Naive B cell (primary cell): ENCODE results near the gene TGFBRAP1. TPM values are rescaled to one million over a fixed set of nuclear protein-coding genes. Genes with fewer than 3 reads are reported as not detected.

Source experiments
- ATAC-seq, 2 donors: fragments of 150-1000 bp; cut with Tn5 transposase; 2 replicates each; pipeline ENCODE4 v1.10.0; 2021; ENCODE audit warnings: low read depth in 2 of 2, mild to moderate bottlenecking in 2 of 2, moderate library complexity in 2 of 2
- DNase-seq: peaks from one replicate; pipeline ENCODE4 v3.0.0; 2022
- H3K27ac Mint-ChIP-seq, 6 donors: one replicate each; pipeline ENCODE4 v1.8.0; 2020 to 2022; ENCODE audit warnings: mild to moderate bottlenecking in 6 of 6, mixed read lengths in 6 of 6, moderate library complexity in 5 of 6, inconsistent platforms in 2 of 6
- H3K27me3 Mint-ChIP-seq, 3 donors: one replicate each; pipeline ENCODE4 v1.8.0; 2021 to 2022; ENCODE audit warnings: mixed read lengths in 3 of 3, mild to moderate bottlenecking in 1 of 3
- H3K36me3 Mint-ChIP-seq, 2 donors: one replicate each; pipeline ENCODE4 v1.8.0; 2020 to 2022; ENCODE audit warnings: mixed read lengths in 2 of 2, inconsistent platforms in 1 of 2, mild to moderate bottlenecking in 1 of 2
- H3K4me1 Mint-ChIP-seq, 3 donors: one replicate each; pipeline ENCODE4 v1.8.0; 2020 to 2022; ENCODE audit warnings: mixed read lengths in 3 of 3, inconsistent platforms in 1 of 3, mild to moderate bottlenecking in 1 of 3, moderate library complexity in 1 of 3
- H3K4me3 Mint-ChIP-seq, 8 donors: one replicate each; pipeline ENCODE4 v1.8.0; 2020 to 2022; ENCODE audit warnings: mild to moderate bottlenecking in 8 of 8, mixed read lengths in 8 of 8, moderate library complexity in 8 of 8, inconsistent platforms in 2 of 8
- H3K9me3 Mint-ChIP-seq, 7 donors: one replicate each; pipeline ENCODE4 v1.8.0; 2020 to 2022; ENCODE audit warnings: mixed read lengths in 7 of 7, mild to moderate bottlenecking in 5 of 7, inconsistent platforms in 2 of 7, moderate library complexity in 1 of 7
- polyA plus RNA-seq, 6 donors: library from polyadenylated mRNA; unstranded; fragments of 300-500 nt; fragmentation: Illumina TruSeq; gene quantifications; one replicate each; pipeline ENCODE4 v1.2.3, GENCODE V29; 2021; ENCODE audit warnings: low read depth in 6 of 6

The TGFBRAP1 gene
- polyA plus RNA-seq, 6 donors from 2014 or later: 17.2 to 31.2 (median 20.5) TPM

DNA sequence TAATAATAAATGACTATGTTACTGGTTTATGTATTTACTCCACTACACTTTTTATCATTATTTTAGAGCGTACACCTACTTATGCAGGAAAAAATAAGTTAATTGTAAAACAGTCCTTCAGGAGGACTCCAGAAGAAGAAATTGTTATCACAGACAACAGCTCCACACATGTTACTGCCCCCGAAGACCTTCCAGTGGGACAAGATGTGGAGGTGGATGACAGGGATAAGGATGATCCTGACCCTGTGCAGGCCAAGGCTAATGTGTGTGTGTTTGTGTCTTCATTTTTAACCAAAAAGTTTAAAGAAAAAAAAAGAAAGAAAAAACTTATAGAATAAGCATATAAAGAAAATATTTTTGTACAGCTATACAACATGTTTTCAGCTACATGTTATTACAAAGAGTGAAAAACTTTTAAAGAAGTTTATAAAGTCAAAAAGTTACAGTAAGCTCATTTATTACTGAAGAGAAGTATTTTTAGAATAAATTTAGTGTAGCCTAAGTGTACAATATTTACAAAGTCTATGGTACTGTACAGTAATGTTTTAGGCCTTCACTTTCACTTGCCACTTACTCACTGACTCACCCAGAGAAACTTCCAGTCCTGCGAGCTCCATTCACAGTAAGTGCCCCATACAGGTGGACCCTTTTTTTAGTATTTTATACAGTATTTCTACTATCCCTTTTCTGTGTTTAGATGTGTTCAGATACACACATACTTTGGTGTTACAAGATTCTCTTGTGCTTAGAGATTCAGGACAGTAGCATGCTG is 7.5 kb downstream of the TGFBRAP1 start:
- ATAC-seq: no peak
- H3K4me3 Mint-ChIP-seq: no peak overlapping the region
- H3K36me3 Mint-ChIP-seq: no peaks in the 10 kb centered on the region
- no peaks in the 10 kb centered on the region for H3K27me3 Mint-ChIP-seq
- H3K9me3 Mint-ChIP-seq: no peaks in the 10 kb centered on the region
- peaks cover 38 to 59% (median 43%) of the 10 kb centered on the region in 3 donors for H3K4me1 Mint-ChIP-seq
- no peak overlapping the region for H3K27ac Mint-ChIP-seq
- DNase-seq: no peak

DNA sequence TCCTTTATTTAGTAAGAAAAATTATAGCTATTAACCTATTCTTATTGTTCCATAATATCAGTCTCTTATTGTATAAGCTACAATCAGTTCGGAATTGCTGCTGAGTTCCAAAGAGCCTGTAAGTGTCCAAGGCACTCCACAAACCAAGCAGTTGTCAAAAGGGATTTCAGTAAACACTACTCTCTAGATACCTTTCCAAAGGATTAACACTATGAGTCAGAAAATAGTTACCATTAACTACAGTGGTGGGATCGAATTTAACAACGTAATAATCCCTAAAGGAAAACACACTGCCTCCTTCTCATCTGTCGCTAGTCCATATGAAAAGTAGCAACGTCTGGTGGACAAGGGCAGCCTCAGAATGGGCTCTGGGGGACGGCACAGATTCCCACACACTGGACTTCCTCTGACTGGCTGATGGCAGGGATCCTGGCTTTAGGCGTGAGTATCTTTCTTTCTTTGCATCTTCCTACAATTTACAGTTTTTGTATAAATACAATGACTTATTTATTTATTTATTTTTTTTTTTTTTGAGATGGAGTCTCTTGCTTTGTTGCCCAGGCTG is 8.8 kb downstream of the TGFBRAP1 start:
- ATAC-seq: no peak
- peaks cover 38 to 54% (median 47%) of the 10 kb centered on the region in 3 donors for H3K4me1 Mint-ChIP-seq
- no peak overlapping the region for H3K4me3 Mint-ChIP-seq
- no peaks in the 10 kb centered on the region for H3K9me3 Mint-ChIP-seq
- DNase-seq: no peak
- H3K27ac Mint-ChIP-seq: no peak overlapping the region
- no peaks in the 10 kb centered on the region for H3K27me3 Mint-ChIP-seq
- no peaks in the 10 kb centered on the region for H3K36me3 Mint-ChIP-seq

DNA sequence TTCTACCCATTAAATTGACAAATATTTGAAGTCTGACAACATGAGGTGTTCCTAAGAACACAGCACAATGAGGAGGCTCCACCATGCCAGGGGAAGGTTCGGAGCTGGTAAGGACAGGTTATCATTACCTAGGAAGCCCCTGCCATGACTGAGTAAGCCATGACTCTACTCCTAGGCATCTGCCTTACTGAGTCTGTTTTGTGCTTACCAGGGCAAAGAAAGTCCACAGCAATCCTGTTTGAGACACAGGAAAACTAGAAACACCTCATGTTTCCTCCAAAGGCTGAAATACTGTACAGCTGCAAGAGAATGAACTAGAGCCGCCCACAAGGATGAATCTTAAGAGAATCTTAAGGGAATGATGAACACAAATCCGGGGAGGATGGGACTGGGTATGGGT is 11.6 kb downstream of the TGFBRAP1 start:
- Mint-ChIP-seq H3K27me3 (no peaks in the 10 kb centered on the region), H3K9me3 (no peaks in the 10 kb centered on the region), H3K4me3 (no peak overlapping the region), H3K4me1 (peaks cover 29 to 39% (median 39%) of the 10 kb centered on the region in 3 donors), H3K27ac (no peak overlapping the region), H3K36me3 (no peaks in the 10 kb centered on the region)
- ATAC-seq (no peak), DNase-seq (no peak)

DNA sequence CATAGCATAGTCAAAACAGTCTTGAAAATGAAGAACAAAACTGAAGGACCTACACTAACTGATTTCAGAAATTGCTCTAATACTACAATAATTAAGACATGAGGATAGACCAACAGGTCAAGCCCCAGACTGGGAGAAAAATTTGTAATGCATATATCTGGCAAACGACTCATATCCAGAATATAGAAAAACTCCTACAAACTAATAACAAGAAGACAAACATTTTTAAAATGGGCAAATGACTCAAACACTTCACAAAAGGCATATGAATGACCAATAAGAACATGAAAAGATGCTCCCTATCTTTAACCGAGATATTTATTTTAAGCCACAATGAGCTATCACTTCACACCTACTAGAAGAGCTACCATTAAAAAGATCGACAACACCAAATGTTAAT is 14.2 kb downstream of the TGFBRAP1 start:
- DNase-seq: no peak
- Mint-ChIP-seq H3K4me1 (peaks cover 27 to 41% (median 34%) of the 10 kb centered on the region in 3 donors), H3K4me3 (no peak overlapping the region), H3K9me3 (peaks cover 0 to 1% (median 0%) of the 10 kb centered on the region in 7 donors), H3K27me3 (no peaks in the 10 kb centered on the region), H3K27ac (peak overlapping the region in 1 of 6 donors; percentile 69), H3K36me3 (peaks cover 0 to 7% of the 10 kb centered on the region in 2 donors)
- no peak for ATAC-seq

DNA sequence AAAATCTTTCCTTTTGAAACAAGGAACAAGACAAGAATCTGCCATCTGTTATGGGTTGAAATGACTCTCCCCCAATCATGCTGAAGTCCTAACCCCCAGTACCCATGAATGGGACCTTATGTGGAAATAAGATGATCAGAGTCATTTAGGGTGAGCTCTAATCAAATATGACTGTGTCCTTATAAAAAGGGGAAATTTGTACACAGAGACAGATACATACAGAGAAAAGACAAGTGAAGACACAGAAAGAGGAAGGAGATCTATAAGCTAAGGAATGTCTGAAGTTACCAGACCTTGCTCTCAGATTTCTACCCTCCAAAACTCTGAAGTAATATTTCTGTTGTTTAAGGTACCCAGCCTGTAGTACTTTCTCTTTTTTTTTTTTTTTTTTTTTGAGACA is 15.7 kb downstream of the TGFBRAP1 start:
- peaks cover 28 to 50% (median 34%) of the 10 kb centered on the region in 3 donors for H3K4me1 Mint-ChIP-seq
- ATAC-seq: peak; percentile 86 to 88
- no peaks in the 10 kb centered on the region for H3K27me3 Mint-ChIP-seq
- peaks cover 2 to 11% of the 10 kb centered on the region in 2 donors for H3K36me3 Mint-ChIP-seq
- H3K27ac Mint-ChIP-seq: peak overlapping the region in 2 of 6 donors; percentile 22 to 81
- H3K9me3 Mint-ChIP-seq: peaks cover 0 to 4% (median 0%) of the 10 kb centered on the region in 7 donors
- peak; percentile 6 for DNase-seq
- H3K4me3 Mint-ChIP-seq: no peak overlapping the region

DNA sequence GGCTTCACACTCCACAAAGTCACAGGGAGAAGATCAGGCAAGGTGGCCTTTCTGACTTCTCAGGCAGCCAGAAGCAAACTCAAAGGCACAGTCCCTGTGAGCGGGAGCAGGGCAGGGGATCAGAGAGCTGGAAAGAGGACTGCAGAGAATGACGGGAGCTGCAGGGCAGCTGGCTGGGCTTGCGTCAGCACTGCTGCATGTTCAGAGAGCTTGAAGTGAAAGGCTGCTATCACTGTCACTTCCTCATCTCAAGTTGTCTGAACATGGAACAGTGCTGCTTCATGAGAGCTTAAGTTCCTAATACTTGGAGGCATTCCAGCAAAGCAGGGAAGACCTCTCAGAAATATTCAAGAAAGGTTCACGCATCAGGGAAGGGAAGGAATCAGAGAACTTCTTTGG is 20.4 kb downstream of the TGFBRAP1 start:
- Mint-ChIP-seq H3K4me3 (peak overlapping the region in 1 of 8 donors; percentile 3), H3K27me3 (no peaks in the 10 kb centered on the region), H3K27ac (no peak overlapping the region), H3K36me3 (peaks cover 21 to 25% of the 10 kb centered on the region in 2 donors), H3K4me1 (peaks cover 28 to 34% (median 31%) of the 10 kb centered on the region in 3 donors), H3K9me3 (peaks cover 0 to 4% (median 0%) of the 10 kb centered on the region in 7 donors)
- ATAC-seq: peak; percentile 37 to 49
- no peak for DNase-seq

DNA sequence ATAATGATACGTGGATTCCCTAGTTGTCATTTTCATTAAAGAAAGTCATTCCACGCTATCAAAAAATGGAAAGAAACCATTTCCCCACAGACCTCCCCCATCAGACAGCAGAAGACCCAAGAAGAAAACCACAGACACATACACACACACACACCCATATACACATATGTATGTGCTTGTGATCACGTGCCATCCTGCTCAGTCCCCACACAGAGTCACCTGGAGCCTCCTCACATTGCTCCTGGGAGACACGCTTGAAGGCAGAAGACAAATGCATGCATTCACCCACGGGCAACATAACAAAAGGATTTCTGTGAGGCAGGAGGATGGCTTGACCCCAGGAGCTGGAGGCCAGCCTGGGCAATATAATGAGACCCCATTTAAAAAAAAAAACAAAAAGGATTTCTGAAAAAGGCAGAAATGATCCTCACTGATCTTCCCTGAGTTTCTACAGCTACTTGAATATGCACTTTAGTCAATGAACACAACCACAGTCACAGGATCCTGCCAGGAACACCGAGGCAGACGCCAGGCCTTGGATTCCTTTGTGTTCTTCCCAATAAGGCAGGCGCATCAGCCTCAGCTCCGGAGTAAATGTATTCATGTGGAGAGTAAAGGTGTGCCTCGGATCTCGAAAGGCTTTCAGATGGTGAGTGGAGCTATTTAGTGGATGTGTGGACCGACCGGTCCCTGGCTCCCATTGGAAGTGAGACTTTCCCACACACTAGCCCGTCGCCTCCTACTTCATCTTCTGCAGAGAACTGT is 21.0 kb downstream of the TGFBRAP1 start:
- no peaks in the 10 kb centered on the region for H3K27me3 Mint-ChIP-seq
- no peak for ATAC-seq
- H3K4me1 Mint-ChIP-seq: peaks cover 23 to 31% (median 29%) of the 10 kb centered on the region in 3 donors
- peaks cover 21 to 25% of the 10 kb centered on the region in 2 donors for H3K36me3 Mint-ChIP-seq
- DNase-seq: no peak
- H3K4me3 Mint-ChIP-seq: peak overlapping the region in 1 of 8 donors; percentile 4
- H3K9me3 Mint-ChIP-seq: peaks cover 0 to 4% (median 0%) of the 10 kb centered on the region in 7 donors
- peak overlapping the region in 3 of 6 donors; percentile 38 to 53 (median 39) for H3K27ac Mint-ChIP-seq

DNA sequence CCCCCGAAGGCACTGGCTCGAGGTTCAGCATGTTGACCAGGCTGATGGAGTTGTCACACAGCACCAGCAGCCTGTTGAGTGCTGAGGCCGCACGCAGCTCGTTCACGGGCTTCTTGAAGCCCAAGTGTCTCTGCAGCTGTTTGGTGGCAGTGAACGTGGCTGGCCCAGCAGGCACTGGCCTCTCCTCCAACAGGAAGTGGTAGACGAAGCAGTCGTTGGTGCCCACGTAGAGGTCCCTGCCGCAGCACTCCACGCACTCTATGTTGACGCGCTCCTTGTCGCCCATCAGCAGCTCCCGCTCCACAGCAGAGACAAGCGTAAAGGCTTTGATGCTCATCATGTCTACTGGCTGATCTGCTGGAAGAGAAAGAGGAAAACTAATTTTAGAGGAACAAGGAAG is 21.6 kb downstream of the TGFBRAP1 start:
- Mint-ChIP-seq H3K4me3 (no peak overlapping the region), H3K27ac (peak overlapping the region in 1 of 6 donors; percentile 53), H3K27me3 (no peaks in the 10 kb centered on the region), H3K4me1 (peaks cover 21 to 37% (median 30%) of the 10 kb centered on the region in 3 donors), H3K9me3 (peaks cover 0 to 4% (median 0%) of the 10 kb centered on the region in 7 donors), H3K36me3 (peaks cover 21 to 25% of the 10 kb centered on the region in 2 donors)
- DNase-seq (no peak), ATAC-seq (no peak)

DNA sequence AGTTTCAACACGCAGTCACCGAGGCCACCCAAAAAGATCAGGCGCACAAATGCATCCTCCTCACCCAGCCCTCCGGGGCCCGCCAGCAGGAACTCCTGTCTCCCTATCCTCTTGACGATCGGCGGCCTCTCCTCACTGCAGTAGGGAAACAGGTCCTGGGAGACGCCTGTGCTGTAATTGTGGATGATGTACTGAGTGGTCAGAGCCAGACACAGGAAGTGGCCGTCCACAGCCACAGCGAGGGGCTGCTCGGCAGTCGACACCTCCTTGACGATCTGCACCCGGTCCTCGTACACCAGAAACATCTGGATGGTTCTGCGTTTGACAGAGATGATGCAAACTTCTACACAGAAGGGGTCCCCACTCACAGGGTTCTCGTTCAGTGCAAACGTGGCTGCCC is 22.0 kb downstream of the TGFBRAP1 start:
- no peaks in the 10 kb centered on the region for H3K27me3 Mint-ChIP-seq
- peaks cover 24 to 41% (median 28%) of the 10 kb centered on the region in 3 donors for H3K4me1 Mint-ChIP-seq
- peaks cover 0 to 4% (median 0%) of the 10 kb centered on the region in 7 donors for H3K9me3 Mint-ChIP-seq
- H3K4me3 Mint-ChIP-seq: no peak overlapping the region
- no peak for ATAC-seq
- H3K36me3 Mint-ChIP-seq: peaks cover 21 to 25% of the 10 kb centered on the region in 2 donors
- H3K27ac Mint-ChIP-seq: no peak overlapping the region
- no peak for DNase-seq

DNA sequence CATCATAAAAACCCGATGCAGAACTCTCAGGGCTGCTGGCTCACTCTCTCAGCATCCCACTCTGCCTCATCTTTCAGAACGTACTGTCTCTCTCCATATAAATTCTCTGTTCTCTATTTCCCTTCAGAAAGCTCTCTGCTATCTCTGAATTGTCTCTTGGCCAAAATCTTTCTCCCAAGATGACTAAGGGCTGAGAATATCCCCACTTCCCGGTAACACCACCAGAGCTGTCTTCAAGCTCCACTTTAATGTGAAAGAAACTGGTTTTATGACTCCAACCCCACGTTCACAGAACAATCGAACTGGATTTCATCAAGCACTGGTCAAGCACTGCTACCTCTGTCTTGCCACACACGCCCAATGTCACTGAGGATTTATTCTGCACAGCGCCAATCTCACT is 22.4 kb downstream of the TGFBRAP1 start:
- peaks cover 24 to 45% (median 28%) of the 10 kb centered on the region in 3 donors for H3K4me1 Mint-ChIP-seq

DNA sequence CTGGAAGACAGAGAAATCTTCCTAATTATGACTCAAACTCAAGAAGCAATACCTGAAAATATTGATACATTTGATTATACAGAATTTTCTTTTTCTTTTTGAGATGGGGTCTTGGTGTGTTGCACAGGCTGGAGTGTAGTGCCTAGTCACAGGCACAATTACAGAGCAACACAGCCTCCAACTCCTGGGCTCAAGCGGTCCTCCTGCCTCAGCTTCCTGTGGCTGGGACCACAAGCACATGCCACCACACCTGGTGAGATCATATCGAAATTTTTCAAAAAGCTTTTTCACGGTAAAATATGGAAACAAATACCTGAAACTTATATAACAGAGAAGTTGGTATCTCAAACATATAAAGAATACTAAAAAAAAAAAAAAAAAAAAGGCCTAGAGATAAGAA is 27.9 kb downstream of the TGFBRAP1 start:
- H3K4me1 Mint-ChIP-seq: peaks cover 7 to 30% (median 12%) of the 10 kb centered on the region in 3 donors
- DNase-seq (no peak), ATAC-seq (no peak)
- no peaks in the 10 kb centered on the region for H3K27me3 Mint-ChIP-seq
- H3K4me3 Mint-ChIP-seq: no peak overlapping the region
- no peaks in the 10 kb centered on the region for H3K9me3 Mint-ChIP-seq
- H3K27ac Mint-ChIP-seq: no peak overlapping the region
- H3K36me3 Mint-ChIP-seq: peaks cover 18 to 22% of the 10 kb centered on the region in 2 donors

More for the DNA sequence above, 22.4 kb downstream of the TGFBRAP1 start:
- no peak for ATAC-seq
- no peak for DNase-seq
- Mint-ChIP-seq H3K27ac (no peak overlapping the region), H3K36me3 (peaks cover 21 to 25% of the 10 kb centered on the region in 2 donors), H3K4me3 (no peak overlapping the region), H3K27me3 (no peaks in the 10 kb centered on the region), H3K9me3 (peaks cover 0 to 4% (median 0%) of the 10 kb centered on the region in 7 donors)

DNA sequence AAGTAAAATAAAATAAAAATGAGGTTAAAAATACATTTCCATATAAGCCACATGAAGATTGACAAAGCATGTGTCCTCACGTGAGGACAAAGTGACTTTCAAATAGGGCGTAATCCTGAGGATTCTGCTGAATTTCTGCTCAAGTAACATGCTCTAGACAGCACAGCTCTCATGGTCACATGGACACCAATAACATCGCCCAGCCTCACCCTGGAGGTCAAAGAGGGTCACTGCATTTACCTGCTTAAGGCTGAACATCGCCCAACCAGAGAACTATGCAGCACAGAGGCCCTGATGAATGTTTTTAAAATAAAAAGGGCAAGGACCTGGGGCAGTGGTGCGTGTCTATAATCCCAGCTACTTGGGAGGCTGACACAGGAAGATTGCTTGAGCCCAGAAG is 30.2 kb downstream of the TGFBRAP1 start:
- no peak overlapping the region for H3K27ac Mint-ChIP-seq
- H3K27me3 Mint-ChIP-seq: no peaks in the 10 kb centered on the region
- peaks cover 20 to 25% of the 10 kb centered on the region in 2 donors for H3K36me3 Mint-ChIP-seq
- no peak overlapping the region for H3K4me3 Mint-ChIP-seq
- DNase-seq (no peak), ATAC-seq (no peak)
- H3K4me1 Mint-ChIP-seq: peaks cover 5 to 27% (median 12%) of the 10 kb centered on the region in 3 donors
- no peaks in the 10 kb centered on the region for H3K9me3 Mint-ChIP-seq

DNA sequence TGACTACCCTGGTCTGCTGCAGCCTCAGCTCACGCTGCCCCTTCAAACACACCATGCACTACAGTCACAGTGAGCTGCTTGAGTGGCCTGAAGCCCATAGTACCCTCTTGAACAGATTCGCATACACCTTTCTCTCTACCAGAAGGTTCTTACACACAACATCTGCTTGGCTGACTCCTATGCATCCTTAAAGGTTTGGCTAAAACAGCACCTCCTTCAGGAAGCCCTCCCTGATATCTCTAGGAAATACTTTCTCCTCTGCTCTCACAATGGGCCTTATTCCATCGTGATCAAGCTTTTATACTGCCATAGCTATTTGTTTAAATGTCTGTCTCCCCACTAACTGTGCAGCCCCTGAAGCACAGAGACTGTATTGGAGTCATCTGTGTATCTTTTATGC is 31.5 kb downstream of the TGFBRAP1 start:
- no peak for DNase-seq
- Mint-ChIP-seq H3K27ac (peak overlapping the region in 1 of 6 donors; percentile 15), H3K36me3 (peaks cover 28 to 29% of the 10 kb centered on the region in 2 donors), H3K27me3 (no peaks in the 10 kb centered on the region), H3K4me3 (no peak overlapping the region), H3K9me3 (no peaks in the 10 kb centered on the region), H3K4me1 (peaks cover 4 to 19% (median 5%) of the 10 kb centered on the region in 3 donors)
- ATAC-seq: no peak
